ENCODE results near the gene GRK6.

GRK6 gene

GRCh38 chr5:177491429-177491945 lies 65.0 kb downstream of the GRK6 start:
- Histone ChIP-seq H3K36me3 (ENCODE audit: insufficient read depth, low read length) (peaks cover 85% of the 10 kb centered on the region), H3K27me3 (ENCODE audit: control insufficient read depth, insufficient read depth, low read length) (no peaks in the 10 kb centered on the region), H3K4me1 (ENCODE audit: control insufficient read depth, insufficient read depth, low read length) (peaks cover 62% of the 10 kb centered on the region), H3K4me2 (ENCODE audit: low read length) (no peak overlapping the region), H3K9ac (ENCODE audit: low read depth, low read length) (peak overlapping the region; percentile 19), H3K4me3 (ENCODE audit: low read length) (no peak overlapping the region), H3K9me3 (replicated peaks; ENCODE audit: low read length) (no peaks in the 10 kb centered on the region)

GRCh38 chr5:177491983-177492746 lies 65.7 kb downstream of the GRK6 start:
- no peak overlapping the region for H3K4me3 ChIP-seq (ENCODE audit: low read length)
- H3K27me3 ChIP-seq (ENCODE audit: control insufficient read depth, insufficient read depth, low read length): no peaks in the 10 kb centered on the region
- no peaks in the 10 kb centered on the region for H3K9me3 ChIP-seq (replicated peaks; ENCODE audit: low read length)
- H3K36me3 ChIP-seq (ENCODE audit: insufficient read depth, low read length): peaks cover 81% of the 10 kb centered on the region
- H3K4me2 ChIP-seq (ENCODE audit: low read length): no peak overlapping the region
- peaks cover 62% of the 10 kb centered on the region for H3K4me1 ChIP-seq (ENCODE audit: control insufficient read depth, insufficient read depth, low read length)
- H3K9ac ChIP-seq (ENCODE audit: low read depth, low read length): no peak overlapping the region

All from skeletal muscle satellite cell (primary cell).